GM08714 (cell line): Measurements from ENCODE around the gene OBI1.

ENCODE experiments used
- H3K4me3 ChIP-seq: fragments of 200-500 bp; sonication (Bioruptor generic); 2 replicates; pipeline ENCODE4 v1.5.1; 2014; ENCODE audit warnings: mild to moderate bottlenecking, low read length, inconsistent platforms
- ZNF274 ChIP-seq: IDR thresholded peaks from 2 replicates; pipeline ENCODE4 v1.6.1; 2012; ENCODE audit warnings: mild to moderate bottlenecking, low read depth, low read length

Gene OBI1

GRCh38 chr13:78620936-78621470 lies 38.0 kb downstream of the OBI1 start:
- TF ChIP-seq ZNF274, result no peak
- no peak overlapping the region for H3K4me3 ChIP-seq

GRCh38 chr13:78618411-78618810 lies 40.5 kb downstream of the OBI1 start:
- no peak for TF ChIP-seq ZNF274
- no peak overlapping the region for H3K4me3 ChIP-seq

DNA sequence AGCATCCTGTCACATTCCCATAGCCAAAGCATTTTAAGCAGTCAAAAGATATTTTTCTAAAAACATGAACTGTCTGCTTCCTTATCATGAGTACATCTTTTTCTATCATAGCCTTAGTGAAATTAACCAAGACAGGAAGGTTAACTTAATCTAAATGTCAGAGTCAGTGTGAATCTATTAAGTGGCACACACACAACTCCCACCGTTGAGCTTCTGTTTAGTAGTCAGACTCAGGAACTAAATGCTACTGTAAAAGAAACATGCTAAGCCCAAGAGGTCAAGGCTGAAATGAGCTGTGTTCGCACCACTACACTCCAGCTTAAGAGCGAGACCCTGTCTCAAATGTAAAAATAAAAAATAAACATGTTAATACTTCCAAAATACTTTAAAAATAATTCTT lies 47.9 kb downstream of the OBI1 start:
- H3K4me3 ChIP-seq, result no peak overlapping the region
- no peak for TF ChIP-seq ZNF274

- no peak overlapping the region for H3K4me3 ChIP-seq
- no peak for TF ChIP-seq ZNF274
Observed at GRCh38 chr13:78610381-78610883, 48.5 kb downstream of the OBI1 start.

DNA sequence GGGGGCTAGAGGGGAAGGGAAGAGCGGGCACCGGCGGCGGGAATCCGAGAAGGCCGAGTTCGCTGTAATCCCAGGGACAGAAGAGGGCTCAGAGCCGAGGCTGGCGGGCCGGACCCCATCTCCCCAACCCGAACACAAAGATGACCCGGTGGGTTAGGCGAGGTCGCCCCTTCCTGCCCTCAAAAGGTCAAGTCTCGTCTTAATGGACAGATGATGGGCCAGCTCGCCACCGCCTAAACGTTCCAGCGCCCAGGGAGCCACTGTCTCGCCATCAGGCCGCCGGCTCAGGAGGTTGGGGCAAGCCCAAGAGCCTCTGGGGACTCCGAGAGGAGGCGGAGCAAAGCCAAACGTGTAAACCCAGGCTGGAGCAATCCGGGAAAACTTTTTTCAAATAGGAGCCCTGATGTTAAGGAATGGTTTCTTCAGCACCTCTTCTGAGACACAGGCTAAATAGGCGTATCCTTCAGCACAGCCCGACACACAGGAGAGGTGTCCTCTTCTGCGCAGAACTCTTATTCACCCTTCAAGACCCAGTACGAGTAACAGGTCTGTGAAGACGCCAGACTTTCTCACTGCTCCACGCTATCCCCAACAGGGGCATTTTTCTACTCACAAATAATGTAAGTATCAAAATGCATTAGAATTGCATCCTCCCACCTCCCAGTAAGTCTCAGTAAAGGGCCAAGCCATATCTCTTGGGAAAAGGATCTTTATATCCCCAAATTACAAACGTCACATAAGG lies 49.3 kb downstream of the OBI1 start:
- peak overlapping the region; percentile 44; the same call in 1 of the 2 replicates for H3K4me3 ChIP-seq

DNA sequence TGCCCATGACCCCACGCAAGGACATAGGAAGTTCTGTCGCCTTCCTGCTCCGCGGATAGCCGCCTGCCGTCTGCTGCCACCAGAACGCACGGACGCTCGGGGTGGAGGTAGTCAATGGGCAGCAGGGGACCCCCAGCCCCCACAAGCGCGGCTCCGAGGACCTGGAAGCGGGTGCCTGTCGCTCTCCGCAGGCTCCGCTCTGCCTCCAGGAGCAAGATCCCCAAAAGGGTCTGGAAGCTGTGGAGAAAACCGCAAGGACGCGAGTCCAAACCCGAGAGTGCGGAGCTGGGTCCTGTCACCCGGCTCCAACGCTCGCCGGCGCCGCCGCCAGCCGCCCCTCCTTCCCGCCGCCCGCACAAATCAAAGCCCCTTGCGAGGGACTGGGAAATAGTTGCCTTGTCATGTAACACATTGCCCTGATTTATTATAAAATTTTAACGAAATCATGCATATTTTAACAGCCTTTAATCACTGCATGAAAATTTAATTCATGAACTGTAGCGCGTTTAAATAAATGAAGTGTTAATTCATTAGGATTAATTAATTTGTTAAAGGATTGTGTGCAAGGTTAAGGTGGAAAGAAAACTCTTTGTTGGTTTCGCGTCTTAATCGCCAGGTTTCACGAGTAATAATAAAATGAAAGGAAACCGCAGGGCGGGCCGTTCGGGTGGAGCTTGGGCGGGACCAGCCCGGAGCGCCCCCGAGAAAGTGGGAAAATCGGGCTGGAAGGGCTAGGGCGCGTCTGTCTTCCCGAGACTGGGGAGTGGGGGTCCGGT lies 50.1 kb downstream of the OBI1 start:
- peak overlapping the region; percentile 44; the same call in 1 of the 2 replicates for H3K4me3 ChIP-seq
- TF ChIP-seq ZNF274, result no peak

More for the DNA sequence above, 49.3 kb downstream of the OBI1 start:
- no peak for TF ChIP-seq ZNF274

DNA sequence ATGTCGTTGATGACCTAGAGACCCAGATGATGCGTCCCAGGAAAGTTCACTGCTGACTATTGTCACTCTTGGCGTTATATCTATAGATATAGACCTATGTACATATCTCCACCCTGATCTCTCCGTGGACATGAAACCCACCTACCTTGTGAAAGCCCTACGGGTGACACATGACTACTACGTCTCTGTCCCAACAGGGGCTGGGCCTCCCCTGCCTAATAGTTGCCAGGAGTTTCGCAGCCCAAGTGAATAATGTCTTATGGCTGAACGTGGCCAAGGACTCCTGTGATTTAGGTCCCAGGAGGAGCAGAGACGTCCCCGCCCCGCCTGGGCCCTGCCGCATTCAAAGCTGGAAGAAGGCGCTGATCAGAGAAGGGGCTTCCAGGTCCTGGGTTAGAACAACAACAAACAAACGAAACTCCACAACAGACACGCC lies 50.7 kb downstream of the OBI1 start:
- no peak for TF ChIP-seq ZNF274
- peak overlapping the region; percentile 44; the same call in 1 of the 2 replicates for H3K4me3 ChIP-seq

DNA sequence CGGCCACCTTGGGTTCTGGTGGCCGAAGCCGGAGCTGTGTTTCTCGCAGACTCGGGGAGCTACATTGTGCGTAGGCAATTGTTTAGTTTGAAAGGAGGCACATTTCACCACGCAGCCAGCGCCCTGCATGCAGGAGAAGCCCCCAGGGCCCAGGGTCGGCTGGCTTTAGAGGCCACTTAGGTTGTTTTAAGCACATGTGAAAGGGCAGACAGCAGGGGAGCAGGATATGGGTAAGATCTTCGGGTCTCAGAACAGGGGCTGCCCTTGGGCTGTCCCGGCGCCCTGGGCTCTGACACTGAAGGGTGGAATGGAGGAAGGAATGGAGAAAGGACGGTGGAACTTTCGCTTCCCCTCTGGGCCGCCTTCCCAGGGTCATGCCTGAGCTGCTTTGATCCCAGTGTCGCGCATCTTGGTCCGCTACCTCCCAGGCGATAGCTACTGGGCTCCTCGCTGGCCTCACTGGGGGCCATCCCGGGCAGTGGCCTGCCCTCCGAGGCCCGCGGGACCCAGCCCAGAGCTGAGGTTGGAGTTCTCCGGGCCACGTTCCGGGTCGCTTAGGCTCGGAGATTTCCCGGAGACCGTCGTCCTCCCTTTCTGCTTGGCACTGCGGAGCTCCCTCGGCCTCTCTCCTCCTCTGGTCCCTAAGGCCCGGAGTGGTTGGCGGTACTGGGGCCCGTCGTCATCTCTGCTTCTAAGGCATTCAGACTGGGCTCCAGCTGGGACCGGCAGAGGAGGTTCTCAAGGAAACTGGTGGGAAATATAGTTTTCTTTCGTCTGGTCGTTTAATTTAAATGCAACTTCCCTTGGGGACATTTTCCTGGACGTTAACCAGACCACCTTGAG lies 51.3 kb downstream of the OBI1 start:
- TF ChIP-seq ZNF274, result no peak
- H3K4me3 ChIP-seq, result no peak overlapping the region

DNA sequence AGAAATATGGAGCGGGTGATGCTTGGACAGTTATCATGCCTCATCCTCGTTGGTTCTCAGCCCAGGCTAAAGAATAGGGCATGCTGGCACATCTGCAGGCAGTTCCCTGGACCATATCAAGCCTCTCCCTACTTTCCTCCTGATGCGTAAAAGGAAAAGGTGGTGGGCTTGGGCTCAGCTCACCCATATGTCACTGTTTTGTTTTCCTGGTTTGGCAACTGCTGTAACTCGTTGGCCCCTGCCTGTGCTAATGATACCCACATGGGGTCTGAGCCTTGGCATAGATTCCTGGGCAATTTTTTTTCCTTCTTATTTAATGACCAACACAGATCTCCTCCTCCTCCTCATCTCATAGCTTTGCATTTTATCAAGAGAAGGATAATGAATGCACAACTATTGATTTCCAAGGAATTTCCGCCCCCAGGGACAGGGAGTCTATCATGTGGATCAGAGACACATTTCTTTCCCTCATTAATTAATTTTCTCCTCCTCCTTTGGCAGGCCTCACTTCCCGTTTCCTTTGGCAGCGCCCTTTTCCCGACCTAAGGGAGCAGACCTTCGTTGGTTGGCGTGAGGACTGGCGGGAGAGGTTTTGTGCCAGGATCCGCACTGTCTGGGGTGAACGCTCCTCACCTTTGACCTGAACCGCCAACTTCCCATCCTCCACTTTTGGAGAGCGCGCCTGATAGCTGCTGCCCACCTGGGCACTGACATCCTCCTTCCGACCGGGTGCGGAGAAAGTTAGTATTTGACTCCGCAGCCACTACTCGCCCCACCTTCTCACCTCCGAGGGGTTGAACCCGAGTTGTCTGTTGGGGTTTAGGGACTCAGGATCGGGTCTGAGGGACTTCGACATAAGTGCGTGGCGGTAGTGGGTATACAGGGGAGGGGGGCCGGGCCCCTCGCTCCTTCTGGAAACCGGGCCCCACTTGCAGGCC lies 52.2 kb downstream of the OBI1 start:
- TF ChIP-seq ZNF274, result no peak
- no peak overlapping the region for H3K4me3 ChIP-seq

GRCh38 chr13:78604782-78605611 lies 54.0 kb downstream of the OBI1 start:
- H3K4me3 ChIP-seq, result no peak overlapping the region
- no peak for TF ChIP-seq ZNF274

DNA sequence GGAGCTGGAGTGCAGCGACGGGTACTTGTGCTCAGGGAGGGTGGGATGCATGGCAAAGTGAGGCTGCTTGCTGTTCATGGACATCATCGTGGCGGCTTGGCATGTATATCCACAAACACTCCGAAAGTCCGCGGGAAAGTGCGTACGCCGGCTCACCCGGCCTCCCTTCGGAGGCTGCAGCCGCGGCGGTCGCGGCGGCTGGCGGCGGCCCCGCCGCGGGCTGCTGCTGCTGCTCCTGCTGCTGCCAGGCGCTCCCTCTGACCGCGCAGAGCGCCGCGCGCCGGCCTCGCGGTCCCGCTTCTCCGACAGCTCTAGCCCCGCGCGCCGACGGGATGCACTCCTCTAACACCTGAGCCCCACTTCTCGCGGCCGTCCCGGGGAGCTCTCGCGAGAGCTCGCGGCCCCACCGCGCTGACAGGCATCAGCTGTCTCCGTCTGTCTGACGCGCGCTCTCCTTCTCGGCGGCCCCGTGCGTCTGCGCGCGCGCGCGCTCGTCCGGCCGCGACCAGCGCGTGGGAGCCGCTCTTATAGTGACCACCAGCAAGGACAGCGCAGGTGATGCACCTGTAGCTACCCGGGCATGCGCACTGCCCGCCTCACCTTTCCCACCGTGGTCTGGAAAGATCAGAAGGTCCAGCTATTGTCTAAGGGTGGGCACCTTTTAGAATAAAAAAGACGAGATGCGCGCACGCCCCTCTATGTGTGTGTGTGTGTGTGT lies 55.6 kb downstream of the OBI1 start, which contains the start of gene POU4F1:
Gene POU4F1 (minus strand): TSS at position 313 of the 718 bp plus-strand sequence. CDS start 226 bp downstream, at position 87.
- TF ChIP-seq ZNF274, result no peak
- peak within 1 kb of the TSS; percentile 59 for H3K4me3 ChIP-seq
